ENCODE data around the gene ASB2. TPM values are rescaled to one million over a fixed set of nuclear protein-coding genes. Genes with fewer than 3 reads are reported as not detected.

The ASB2 gene
- total RNA-seq, 1 experiment from 2014 or later, result not detected

DNA sequence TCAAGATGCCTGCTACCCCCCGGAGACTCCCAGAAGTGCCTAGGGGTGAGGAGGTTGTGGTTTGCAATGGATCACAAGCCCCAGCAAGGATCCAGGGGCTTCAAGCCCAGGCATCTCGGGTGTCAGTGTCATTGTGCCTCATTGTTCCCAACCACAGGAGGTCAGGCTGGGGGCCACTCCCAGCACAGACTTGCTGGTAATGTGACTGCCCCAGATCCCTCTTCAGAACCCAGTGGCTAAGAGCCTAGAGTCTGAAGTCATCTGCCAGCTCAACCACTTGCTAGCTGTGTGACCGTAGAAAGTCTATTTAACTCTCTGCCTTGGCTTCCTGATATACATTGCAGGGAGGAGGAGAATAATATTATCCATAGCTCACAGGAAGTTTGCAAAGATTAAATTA is 7.7 kb upstream of the ASB2 start:
- H3K36me3 ChIP-seq (ENCODE audit: insufficient read depth, low read length, poor library complexity, severe bottlenecking), result no peaks in the 10 kb centered on the region
- H3K4me1 ChIP-seq (ENCODE audit: insufficient read depth, low read length, poor library complexity, severe bottlenecking), result no peaks in the 10 kb centered on the region
- BruUV-seq (replicated peaks), result no TSS peak
- H3K27me3 ChIP-seq (replicated peaks; ENCODE audit: insufficient read depth, low read depth, low read length, poor library complexity), result no peaks in the 10 kb centered on the region
- no peaks in the 10 kb centered on the region for H3K9me3 ChIP-seq (ENCODE audit: low read depth, low read length, poor library complexity, severe bottlenecking)
- intact Hi-C loops (cut with micrococcal nuclease; ENCODE audit: unreplicated experiment), result no loop called here
- no peak for DNase-seq (ENCODE audit: low spot score)
- H3K27ac ChIP-seq (ENCODE audit: low read depth, low read length, poor library complexity, severe bottlenecking), result no peak overlapping the region
- ChIA-PET CTCF (interaction anchor here (0.5 kb wide), 1 partner anchor 186 kb away, joined by 4 read pairs; no protein-coding TSS in a partner anchor), POLR2A (ENCODE audit: low non-redundant PET) (no interaction called here)
- TF ChIP-seq EZH2 (IDR thresholded peaks at IDR 0.05; ENCODE audit: borderline replicate concordance, low read depth, low read length, poor library complexity, severe bottlenecking), result no peak
- TF ChIP-seq, protein P1, sequence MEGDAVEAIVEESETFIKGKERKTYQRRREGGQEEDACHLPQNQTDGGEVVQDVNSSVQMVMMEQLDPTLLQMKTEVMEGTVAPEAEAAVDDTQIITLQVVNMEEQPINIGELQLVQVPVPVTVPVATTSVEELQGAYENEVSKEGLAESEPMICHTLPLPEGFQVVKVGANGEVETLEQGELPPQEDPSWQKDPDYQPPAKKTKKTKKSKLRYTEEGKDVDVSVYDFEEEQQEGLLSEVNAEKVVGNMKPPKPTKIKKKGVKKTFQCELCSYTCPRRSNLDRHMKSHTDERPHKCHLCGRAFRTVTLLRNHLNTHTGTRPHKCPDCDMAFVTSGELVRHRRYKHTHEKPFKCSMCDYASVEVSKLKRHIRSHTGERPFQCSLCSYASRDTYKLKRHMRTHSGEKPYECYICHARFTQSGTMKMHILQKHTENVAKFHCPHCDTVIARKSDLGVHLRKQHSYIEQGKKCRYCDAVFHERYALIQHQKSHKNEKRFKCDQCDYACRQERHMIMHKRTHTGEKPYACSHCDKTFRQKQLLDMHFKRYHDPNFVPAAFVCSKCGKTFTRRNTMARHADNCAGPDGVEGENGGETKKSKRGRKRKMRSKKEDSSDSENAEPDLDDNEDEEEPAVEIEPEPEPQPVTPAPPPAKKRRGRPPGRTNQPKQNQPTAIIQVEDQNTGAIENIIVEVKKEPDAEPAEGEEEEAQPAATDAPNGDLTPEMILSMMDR (conservative IDR thresholded peaks at IDR 0.05; ENCODE audit: low read depth, low read length), result no peak
- H3K4me3 ChIP-seq (ENCODE audit: low read depth, low read length, poor library complexity, severe bottlenecking), result no peak overlapping the region

DNA sequence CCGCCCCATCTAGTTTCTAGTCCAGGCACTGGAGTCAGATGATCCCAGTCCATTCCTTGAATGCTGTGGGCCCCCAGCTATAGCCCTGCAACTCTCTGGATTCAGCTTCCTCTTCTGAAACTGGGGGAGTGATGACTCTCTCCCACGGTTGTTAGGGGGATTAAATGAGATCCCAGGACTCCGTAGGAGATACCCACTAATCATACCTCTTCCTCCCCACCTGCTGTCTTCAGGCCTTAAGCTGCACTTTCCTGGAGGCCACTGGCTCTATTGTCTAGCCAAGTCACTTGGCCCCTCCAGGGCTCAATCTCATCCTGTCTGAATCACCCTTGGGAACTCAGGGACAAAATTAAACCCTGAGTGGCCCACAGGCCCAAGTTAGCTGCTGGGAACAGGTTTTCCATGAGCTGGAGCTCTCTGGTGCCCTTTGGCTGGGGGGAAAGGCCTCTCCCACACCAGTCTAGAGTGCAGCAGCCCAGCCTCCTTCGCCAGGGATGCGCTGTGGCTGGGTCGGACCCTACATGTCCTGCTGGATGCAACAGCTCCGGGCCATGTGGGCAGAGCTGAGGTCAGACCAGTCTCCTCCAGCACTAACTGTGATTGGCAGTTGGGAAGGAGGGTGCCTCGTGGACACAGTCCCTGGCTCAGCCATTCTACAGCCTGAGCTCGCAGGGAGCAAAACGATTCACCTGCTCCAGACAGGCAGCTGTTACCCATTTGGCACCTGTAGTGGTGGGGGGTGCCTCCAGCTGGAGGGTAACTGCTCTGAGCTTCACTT is 6.0 kb upstream of the ASB2 start:
- no peak for TF ChIP-seq EZH2 (IDR thresholded peaks at IDR 0.05; ENCODE audit: borderline replicate concordance, low read depth, low read length, poor library complexity, severe bottlenecking)
- TF ChIP-seq, protein P1 (conservative IDR thresholded peaks at IDR 0.05; ENCODE audit: low read depth, low read length), result no peak
- DNase-seq (ENCODE audit: low spot score), result no peak
- Histone ChIP-seq H3K4me3 (ENCODE audit: low read depth, low read length, poor library complexity, severe bottlenecking) (no peak overlapping the region), H3K4me1 (ENCODE audit: insufficient read depth, low read length, poor library complexity, severe bottlenecking) (no peaks in the 10 kb centered on the region), H3K27ac (ENCODE audit: low read depth, low read length, poor library complexity, severe bottlenecking) (no peak overlapping the region), H3K9me3 (ENCODE audit: low read depth, low read length, poor library complexity, severe bottlenecking) (no peaks in the 10 kb centered on the region), H3K36me3 (ENCODE audit: insufficient read depth, low read length, poor library complexity, severe bottlenecking) (no peaks in the 10 kb centered on the region), H3K27me3 (replicated peaks; ENCODE audit: insufficient read depth, low read depth, low read length, poor library complexity) (no peaks in the 10 kb centered on the region)
- POLR2A ChIA-PET (ENCODE audit: low non-redundant PET), result no interaction called here
- CTCF ChIA-PET, result no interaction called here
- BruUV-seq (replicated peaks), result no TSS peak
- intact Hi-C loops (cut with micrococcal nuclease; ENCODE audit: unreplicated experiment), result no loop called here

DNA sequence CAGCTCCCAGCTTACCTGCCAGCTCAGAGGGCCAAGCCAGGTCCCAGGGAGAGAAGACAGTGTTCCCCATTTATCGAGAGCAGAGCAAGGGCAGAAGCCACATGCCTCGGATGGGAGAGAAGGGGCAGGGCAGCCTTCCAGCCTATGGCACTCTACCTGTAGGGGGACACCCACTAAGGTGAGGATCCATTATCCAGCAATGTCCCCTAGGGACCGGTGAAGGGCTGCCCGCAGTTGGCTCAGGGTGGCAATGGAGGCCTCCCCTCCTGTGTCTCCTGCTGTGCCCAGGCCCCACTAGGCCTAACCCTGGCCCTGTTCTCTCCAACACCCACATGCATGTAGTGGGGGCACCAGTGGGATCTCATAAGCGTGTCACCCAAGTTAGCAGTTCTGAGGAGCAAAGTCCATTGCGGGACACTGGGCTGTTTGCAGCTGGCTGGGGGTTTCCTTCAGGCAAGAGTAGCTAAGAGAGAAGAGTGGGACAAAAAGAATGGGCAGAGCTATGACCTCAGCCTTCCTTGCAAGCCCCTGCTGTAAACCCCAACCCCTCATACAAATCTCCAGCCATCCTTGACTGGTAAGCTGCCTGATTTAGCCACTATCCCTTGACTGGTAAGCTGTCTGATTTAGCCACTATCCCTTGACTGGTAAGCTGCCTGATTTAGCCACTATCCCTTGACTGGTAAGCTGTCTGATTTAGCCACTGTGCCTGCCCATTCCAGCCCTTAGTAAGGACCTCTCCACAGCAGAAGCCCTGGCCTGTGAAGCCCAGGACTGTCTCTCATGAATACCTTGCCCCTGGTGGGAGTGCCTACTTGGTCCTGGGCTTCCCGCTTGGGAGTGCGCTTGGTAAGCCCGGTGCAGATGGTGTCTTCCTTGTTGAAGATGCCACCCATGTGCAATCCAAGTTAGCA is 5.2 kb upstream of the ASB2 start:
- intact Hi-C loops (cut with micrococcal nuclease; ENCODE audit: unreplicated experiment), result no loop called here
- no TSS peak for BruUV-seq (replicated peaks)
- Histone ChIP-seq H3K27ac (ENCODE audit: low read depth, low read length, poor library complexity, severe bottlenecking) (no peak overlapping the region), H3K4me1 (ENCODE audit: insufficient read depth, low read length, poor library complexity, severe bottlenecking) (no peaks in the 10 kb centered on the region), H3K36me3 (ENCODE audit: insufficient read depth, low read length, poor library complexity, severe bottlenecking) (no peaks in the 10 kb centered on the region), H3K9me3 (ENCODE audit: low read depth, low read length, poor library complexity, severe bottlenecking) (no peaks in the 10 kb centered on the region), H3K4me3 (ENCODE audit: low read depth, low read length, poor library complexity, severe bottlenecking) (no peak overlapping the region), H3K27me3 (replicated peaks; ENCODE audit: insufficient read depth, low read depth, low read length, poor library complexity) (no peaks in the 10 kb centered on the region)
- POLR2A ChIA-PET (ENCODE audit: low non-redundant PET), result no interaction called here
- TF ChIP-seq, protein P1 (conservative IDR thresholded peaks at IDR 0.05; ENCODE audit: low read depth, low read length), result no peak
- TF ChIP-seq EZH2 (IDR thresholded peaks at IDR 0.05; ENCODE audit: borderline replicate concordance, low read depth, low read length, poor library complexity, severe bottlenecking), result no peak
- CTCF ChIA-PET, result no interaction called here
- no peak for DNase-seq (ENCODE audit: low spot score)

Measured in A673 (cell line).